G401.6 (cell line): ENCODE measurements around the gene DSCAM.

Experiments
- FAIRE-seq: peaks from 2 replicates; lab custom pipeline; 2012; peaks lifted over from hg19 to GRCh38; lab: Jason Lieb, UNC

DSCAM gene

DNA sequence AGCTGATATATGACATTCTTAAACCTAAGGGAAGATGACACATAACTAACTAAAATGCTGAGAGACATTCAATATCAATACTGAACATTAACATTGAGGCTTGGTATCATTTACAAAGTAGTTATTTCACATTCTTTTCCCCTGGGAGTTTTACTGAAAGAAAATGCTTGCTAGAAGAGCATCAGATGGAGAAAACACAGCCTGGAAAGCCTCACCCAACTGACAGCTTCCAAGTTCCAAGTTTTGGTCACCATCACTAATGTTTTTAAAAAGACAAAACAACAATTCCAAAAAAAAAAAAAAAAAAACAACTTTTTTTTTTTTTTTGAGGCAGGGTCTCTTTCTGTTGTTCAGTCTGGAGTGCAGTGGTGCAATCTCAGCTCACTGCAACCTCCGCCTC is 80.6 kb downstream of the DSCAM start:
- no peak for FAIRE-seq

DNA sequence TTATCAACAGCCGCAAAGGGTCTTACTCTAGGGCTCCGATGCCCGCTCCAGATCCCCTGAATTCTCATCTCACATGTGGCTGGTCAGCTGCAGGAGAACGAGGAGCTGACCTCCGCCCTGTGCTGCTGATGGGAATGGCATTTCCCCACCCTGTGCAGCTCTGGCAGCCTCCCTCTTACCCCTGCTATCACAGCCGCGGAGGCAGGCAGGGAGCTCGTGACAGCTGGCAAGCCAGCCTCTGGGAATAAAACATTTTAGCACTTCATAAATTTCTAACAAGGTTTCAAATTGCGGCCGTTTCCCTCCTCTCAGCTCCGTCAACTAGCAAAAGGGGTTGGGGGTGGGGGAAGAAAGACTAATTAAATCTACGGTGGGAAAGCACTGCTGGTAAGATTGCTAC is 81.1 kb downstream of the DSCAM start:
- no peak for FAIRE-seq

GRCh38 chr21:40760821-40761220 is 86.1 kb downstream of the DSCAM start:
- no peak for FAIRE-seq

DNA sequence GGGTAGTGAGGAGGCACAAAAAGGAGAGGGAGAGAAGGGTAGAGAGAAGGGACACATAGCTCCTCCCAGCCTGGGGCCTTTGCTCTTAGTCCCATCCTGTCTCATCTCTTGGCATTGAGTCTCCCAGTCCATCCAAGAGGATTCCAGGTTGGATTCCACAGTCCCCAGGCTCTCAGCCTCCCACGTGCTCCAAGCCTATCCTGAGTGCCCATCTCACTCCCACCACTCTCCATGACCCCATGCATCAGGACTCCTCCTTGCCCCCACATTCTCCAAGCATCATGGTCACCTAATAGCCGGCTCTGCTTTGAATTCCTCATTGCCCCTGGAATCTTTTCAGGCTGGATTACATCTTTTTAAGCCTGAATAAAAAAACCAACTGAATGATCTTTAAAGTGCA is 87.9 kb downstream of the DSCAM start:
- FAIRE-seq, result no peak

- no peak for FAIRE-seq
Observed at GRCh38 chr21:40757366-40757765, 89.6 kb downstream of the DSCAM start.

DNA sequence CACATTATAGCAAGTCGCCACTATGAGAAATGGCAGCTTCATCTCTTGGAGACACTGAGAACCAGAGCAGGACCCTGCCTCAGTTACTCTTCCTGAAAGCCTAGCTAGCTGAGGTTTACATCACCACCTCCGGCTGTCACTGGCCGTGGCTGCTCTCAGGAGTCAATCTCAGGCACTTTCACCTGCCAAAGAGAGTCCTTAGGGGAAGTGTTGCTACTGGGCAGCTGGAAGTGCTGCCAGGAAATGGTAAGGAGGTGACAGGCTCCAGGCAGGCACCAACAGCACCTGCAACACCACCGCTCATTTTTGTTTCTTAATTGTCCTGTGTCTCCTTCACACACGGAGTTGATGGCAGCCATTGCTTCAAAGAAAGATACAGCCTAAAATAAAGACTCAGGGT is 92.5 kb downstream of the DSCAM start:
- no peak for FAIRE-seq

GRCh38 chr21:40753756-40754155 is 93.2 kb downstream of the DSCAM start:
- FAIRE-seq, result no peak

DNA sequence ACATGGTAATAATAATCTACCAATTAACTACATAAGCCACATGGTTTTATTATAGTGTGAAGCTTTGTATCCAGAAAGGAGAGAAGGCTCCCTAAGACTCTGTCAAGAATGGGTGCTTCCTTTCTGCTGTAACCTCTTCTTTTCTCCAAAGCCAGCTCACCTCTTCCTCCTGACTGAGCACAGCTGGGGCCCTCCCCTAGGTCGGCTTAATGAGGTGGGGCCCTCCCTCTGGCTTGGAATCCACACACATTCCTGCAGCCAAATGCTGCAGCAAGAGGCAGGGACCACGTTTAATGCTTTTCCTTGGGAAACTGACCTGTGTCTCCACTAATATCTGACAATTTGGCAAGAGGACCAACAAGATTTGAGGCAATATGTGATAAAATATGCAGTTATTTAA is 94.8 kb downstream of the DSCAM start:
- FAIRE-seq, result no peak

DNA sequence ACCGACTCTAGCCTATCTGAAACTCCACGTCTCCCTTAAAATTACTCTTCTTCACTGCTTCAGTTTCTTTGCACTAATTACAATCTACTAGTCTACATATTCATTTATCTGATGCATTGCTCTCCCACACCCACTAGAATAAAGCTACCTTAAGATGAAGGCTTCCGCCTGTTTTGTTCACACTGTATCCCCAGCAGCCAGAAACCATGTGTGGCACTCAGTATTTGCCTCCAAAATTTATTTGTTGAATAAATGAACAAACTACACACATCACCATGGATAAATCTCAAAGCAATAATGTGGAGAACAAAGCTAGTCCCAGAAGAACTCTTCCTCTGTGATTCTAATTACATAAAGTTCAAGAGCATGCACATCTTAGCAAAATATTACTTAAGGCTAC is 95.7 kb downstream of the DSCAM start:
- no peak for FAIRE-seq

DNA sequence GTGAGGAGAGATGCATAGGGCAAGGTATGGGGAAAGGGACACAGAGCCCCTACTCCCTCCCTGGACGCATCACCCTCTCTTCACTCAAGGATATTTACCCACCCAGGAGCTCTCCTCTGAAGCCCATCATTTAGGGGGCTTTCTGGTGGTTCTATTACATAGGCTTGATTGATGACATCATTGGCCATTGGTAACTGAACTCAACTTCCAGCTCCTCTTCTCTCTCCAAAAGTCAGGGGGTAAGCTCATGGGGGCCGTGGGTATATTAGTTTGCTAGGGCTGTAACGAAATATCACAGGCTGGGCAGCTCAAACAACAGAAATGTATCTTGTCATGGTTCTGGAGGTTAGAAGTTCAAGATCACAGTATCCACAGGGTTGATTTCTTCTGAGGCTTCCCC is 110.8 kb downstream of the DSCAM start:
- FAIRE-seq, result no peak

GRCh38 chr21:40733024-40733397 is 113.9 kb downstream of the DSCAM start:
- no peak for FAIRE-seq

DNA sequence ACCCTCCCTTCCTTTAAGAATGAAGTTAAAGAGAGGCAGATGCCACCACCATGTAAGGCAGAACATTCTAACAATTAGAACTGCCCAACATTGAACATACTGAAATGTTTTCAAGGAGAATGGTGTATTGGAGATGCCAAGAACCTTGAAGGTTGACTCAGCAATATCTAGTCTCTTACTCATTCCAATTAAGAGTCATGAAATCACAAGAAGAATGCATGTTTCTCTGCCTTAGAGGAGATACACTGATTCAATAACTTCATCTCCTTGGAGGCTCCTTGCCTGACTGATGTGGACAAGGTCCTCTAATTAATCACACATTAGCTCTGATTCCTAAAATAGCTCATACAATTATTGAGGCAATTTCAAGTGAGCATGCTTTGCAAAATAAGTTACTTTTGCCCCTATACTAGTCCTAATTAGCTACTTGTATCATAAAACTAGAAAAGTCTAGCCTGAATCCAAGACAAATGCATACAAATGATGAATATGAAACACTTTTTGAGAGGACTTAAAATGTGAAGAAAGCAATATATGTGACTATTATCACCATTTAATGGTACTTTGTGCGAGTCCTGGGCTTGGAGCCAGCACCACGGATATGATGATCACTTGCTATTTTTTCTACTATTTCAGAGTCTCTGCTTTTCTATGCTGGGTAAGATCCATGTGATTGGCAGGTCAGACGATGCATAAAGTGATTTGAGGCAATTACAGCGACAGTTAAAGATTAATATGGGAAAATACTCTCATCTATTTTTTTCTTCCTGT is 114.5 kb downstream of the DSCAM start:
- no peak for FAIRE-seq

- FAIRE-seq, result no peak
Observed at GRCh38 chr21:40731206-40731605, 115.8 kb downstream of the DSCAM start.

DNA sequence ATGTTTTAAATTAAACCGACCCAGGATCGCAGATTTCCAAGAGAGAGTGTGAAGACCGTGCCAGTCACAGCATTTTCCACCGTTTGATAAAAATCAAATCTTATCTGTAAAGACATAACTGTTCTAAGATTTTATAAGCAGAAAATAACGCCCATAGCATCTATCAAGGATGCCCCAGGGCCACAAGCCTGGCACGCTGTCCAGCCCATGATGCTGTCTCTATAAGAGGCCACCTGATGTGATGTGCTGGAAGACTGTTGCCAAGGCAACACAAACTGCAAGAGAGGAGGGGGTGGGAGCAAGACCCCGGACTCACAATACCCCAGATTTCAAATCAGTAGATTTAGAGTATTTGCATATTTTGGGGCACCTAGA is 116.5 kb downstream of the DSCAM start:
- no peak for FAIRE-seq

DNA sequence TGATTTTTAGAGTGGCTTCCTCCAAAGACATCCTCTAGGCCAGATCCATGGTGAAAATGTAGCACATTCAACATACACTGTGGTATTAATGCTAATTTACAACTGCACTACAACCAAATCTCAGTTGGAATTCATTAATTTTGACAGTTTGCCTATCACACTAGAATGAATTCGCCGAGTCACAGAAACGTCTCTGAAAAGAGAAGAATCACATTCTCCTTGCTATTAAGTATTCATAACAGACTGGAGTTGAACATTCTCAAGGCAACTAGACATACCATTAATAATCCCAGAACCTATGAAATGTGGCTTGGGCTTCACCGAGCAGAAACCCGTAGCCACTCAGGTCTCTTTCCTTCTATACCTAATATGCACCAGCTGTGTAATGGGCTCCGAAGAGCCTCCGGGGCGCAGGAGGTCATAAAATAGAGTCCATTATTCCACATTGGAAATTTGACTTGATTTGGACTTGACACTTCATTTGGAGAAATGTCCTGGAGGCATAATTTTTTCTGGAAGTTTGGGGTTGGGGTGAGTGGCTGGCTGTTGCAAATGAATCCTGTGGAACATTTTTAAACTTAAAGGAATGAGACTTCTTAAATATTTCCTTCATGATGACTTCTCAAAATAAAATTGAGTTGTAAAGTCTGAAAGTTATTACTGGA is 117.1 kb downstream of the DSCAM start:
- FAIRE-seq, result no peak

DNA sequence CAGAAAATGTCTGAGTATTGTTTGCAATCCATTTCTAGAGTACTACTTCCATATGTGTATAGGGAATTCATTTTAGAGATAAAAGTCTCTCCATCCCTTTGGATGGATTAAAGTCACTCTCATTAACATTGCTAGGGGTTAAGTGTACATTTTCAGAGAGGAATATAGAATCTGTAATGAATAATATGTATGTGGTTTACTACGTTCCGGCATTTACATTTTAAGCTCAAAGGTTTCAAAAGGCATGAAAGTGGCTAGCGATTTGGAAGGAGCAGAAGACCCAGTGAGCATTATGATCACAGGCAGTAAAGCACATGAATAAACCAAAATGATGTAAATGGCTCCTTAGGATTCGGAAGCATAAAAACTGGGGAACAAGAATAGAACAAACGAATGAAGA is 123.0 kb downstream of the DSCAM start:
- no peak for FAIRE-seq

GRCh38 chr21:40723317-40723716 is 123.6 kb downstream of the DSCAM start:
- FAIRE-seq, result no peak

DNA sequence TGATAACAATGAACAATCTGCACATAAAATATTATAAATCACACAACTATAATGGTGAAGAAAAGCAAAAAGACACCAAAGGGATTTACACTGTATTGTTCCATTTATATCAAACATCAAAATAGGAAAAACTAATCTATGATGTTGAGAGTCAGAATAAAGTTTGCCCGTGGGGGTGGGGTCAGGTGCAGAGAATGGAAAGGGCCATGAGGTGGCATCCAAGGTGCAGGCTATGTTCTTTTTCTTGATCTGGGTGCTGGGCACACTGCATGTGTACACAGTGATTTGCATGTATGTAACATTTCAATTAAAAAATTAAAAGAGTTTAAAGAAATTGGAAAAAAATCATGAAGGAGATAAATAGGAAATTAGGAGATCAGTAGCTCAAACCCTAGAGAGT is 127.3 kb downstream of the DSCAM start:
- FAIRE-seq, result no peak

GRCh38 chr21:40717028-40717427 is 129.9 kb downstream of the DSCAM start:
- no peak for FAIRE-seq

DNA sequence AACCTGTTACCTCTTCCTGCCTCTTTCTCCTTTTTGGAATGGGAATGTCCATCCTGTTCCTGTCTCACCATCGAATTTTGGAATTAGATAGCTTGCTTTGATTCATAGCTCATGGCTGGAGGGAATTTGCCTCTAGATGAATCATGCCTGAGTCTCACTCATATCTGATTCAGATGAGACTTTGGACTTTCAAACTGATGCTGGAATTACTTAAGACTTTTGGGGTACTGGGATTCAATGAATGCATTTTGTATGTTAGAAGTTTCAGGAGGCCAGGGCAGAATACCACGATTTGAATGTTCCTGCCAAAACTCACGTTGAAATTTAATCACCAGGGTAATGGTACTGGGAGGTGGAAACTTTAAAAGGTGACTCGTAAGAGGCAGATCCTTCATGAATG is 132.4 kb downstream of the DSCAM start:
- no peak for FAIRE-seq

GRCh38 chr21:40707656-40708244 is 139.2 kb downstream of the DSCAM start:
- FAIRE-seq, result no peak

DNA sequence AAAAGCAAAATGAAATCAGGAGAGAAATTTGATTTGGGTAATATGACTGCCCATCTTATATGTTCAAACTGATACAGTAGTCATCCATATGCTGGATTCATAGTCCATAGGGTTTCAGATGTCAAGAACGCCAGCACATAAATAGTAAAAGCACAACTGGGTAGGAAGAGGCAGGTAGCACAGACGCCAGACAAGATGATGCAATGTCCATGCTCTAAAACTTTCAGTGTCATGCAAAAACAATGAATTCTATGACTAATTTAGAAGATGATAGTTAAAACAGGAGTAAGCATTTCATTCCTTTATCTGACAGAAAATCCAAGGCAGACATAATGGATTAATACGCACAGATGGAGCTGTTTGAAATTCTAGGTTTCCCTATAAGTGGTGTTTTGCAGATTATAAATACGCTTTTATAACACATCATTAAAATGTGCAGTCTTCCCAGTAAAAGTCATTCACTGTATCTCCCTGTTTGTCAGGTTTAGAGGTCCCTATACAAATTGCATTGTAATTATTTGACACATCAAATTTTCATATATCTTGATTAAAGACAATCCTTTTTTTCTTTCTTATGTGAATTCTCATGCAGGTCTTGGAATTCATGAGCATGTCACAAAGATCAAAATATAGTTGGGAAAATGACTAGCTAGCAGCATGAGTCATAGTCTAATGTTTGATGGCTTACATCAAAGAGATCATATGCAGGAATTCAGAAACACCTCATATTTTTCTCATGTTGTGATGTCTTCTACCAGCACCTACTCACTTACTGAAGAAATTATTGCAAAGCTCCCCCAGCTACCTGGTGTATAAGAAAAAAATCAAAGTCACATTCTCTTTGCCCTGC is 139.9 kb downstream of the DSCAM start:
- FAIRE-seq, result no peak

DNA sequence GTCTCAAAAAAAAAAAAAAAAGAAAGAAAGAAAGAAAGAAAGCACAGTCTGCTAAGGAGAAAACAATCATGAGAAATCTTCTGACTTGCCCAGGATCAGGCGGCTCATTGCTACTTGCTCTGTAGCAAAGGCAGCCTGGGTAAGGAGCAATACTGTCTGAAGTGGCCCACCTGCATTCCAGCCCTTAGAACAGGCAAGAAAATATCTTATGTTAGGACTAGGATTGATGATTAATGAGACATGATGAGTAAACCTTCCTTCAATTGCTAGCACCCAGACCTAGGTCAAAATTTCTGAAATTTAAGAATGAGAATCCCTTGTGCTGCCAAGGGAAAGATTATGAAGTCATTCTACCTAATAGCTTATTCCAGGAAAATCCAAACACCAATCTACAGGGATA is 140.8 kb downstream of the DSCAM start:
- FAIRE-seq, result no peak
